ENCODE measurements around the gene RBM20. TPM values are rescaled to one million over a fixed set of nuclear protein-coding genes. Genes with fewer than 3 reads are reported as not detected.

Gene RBM20
- total and polyA plus RNA-seq, 2 of the 4 experiments (the other 2 are of a cell fraction): under 0.01 to 0.15 TPM

DNA sequence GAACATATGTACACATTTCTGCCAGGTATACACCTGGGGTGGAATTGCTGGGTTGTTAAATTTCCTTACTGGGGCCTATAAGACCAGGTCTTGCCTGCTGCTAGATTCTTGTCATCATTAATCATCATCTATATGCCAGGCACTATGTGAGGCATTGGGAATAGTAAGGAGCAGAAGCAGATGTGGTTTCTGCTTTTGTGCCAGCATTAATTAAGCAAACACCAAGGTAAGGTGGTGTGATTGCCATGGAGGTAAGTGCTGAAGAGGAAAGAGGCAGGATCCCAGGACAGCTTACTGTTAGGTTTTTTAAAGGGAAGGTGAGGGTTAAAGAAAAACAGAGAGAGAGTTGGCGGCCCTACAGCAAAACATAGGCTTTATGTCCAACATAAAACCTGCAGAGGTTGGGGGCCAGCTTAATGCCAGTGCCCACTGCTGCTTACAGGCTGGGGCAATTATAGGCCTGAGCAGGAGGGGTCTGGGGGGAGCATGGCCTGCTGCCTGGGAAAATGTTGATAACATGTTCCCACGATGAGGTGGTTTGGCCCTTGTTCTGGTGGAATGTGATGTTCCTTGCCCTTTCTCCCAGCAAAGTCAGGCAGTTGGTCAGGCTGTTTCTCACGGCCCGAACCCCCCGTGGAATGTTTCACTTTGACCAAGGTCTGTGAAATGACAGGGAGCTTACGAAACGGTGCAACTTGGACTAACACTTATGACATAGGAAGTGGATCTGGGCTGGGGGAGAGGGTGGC, 93.9 kb downstream of the RBM20 start:
- H2BK5ac ChIP-seq (ENCODE audit: low read depth, low read length, poor library complexity, severe bottlenecking): no peak overlapping the region
- no peaks in the 10 kb centered on the region for H3K9me1 ChIP-seq (ENCODE audit: insufficient read depth, low read length)
- 22% methylated on average over 1 of the region's 7 CpGs; no CpG with 5 or more reads in 1 of the 2 experiments for WGBS, 2 experiments (ENCODE audit: extremely low coverage in 2 of 2, insufficient read length in 1 of 2)
- TF ChIP-seq CEBPB (IDR thresholded peaks at IDR 0.05; ENCODE audit: low read depth, low read length) (peak; percentile 30; the same call in 1 of the 2 replicates), MAZ (IDR thresholded peaks at IDR 0.05; ENCODE audit: borderline replicate concordance, low read depth, low read length) (no peak), RCOR1 (IDR thresholded peaks at IDR 0.05; ENCODE audit: insufficient replicate concordance, low read length) (no peak), POLR2A (IDR thresholded peaks at IDR 0.05; ENCODE audit: low read depth, low read length) (no peak), FOS (IDR thresholded peaks at IDR 0.05; ENCODE audit: low read depth, low read length) (no peak)
- no peaks in the 10 kb centered on the region for H4K20me1 ChIP-seq (ENCODE audit: insufficient read depth, low read length)
- H3K9me3 ChIP-seq (ENCODE audit: control insufficient read depth, insufficient read depth, low read length): no peaks in the 10 kb centered on the region
- no peak overlapping the region for H2AK5ac ChIP-seq (ENCODE audit: low read depth, low read length)
- H3K18ac ChIP-seq (ENCODE audit: low read depth, low read length): no peak overlapping the region
- H4K8ac ChIP-seq (ENCODE audit: low read depth in 2 of 2, low read length in 2 of 2): no peak overlapping the region
- no peak overlapping the region for H4K91ac ChIP-seq (ENCODE audit: insufficient read depth, low read depth, low read length)
- no peak overlapping the region for H2BK120ac ChIP-seq (ENCODE audit: low read depth, low read length)
- no peak overlapping the region for H3K27ac ChIP-seq (ENCODE audit: insufficient read depth, low read length)
- H3K79me1 ChIP-seq (ENCODE audit: low read depth in 1 of 2, low read length in 2 of 2): no peaks in the 10 kb centered on the region
- no peak for ATAC-seq (ENCODE audit: low read depth)
- peak; percentile 64 for DNase-seq
- no peak overlapping the region for H3K4me3 ChIP-seq (ENCODE audit: insufficient read depth, low read depth, low read length)
- H3K4me1 ChIP-seq (ENCODE audit: control insufficient read depth, insufficient read depth, low read length): no peaks in the 10 kb centered on the region; the same call in 1 of the 2 replicates
- intact Hi-C loops (cut with micrococcal nuclease): no loop called here
- H3K27me3 ChIP-seq (ENCODE audit: control insufficient read depth, insufficient read depth, low read length): peaks cover 8% of the 10 kb centered on the region
- H2AFZ ChIP-seq (replicated peaks; ENCODE audit: low read length, poor library complexity): peak overlapping the region; percentile 23
- H3K23ac ChIP-seq (ENCODE audit: low read depth, low read length): no peak overlapping the region
- H2AK9ac ChIP-seq (replicated peaks; ENCODE audit: low read depth, low read length, poor library complexity): peak overlapping the region; percentile 52
- no peak overlapping the region for H3K4ac ChIP-seq (ENCODE audit: low read depth, low read length)
- no peak overlapping the region for H2BK20ac ChIP-seq (ENCODE audit: low read depth, low read length)
- no peak overlapping the region for H4K5ac ChIP-seq (ENCODE audit: low read depth, low read length)
- no peak overlapping the region for H3K9ac ChIP-seq (ENCODE audit: low read depth, low read length)
- dilution Hi-C loops (cut with HindIII; ENCODE audit: low sequenced_read_pairs, unreplicated experiment): no loop called here
- POLR2A ChIA-PET (ENCODE audit: unreplicated experiment): no interaction called here
- no peak overlapping the region for H2BK15ac ChIP-seq (ENCODE audit: low read depth, low read length)
- no peak overlapping the region for H3K56ac ChIP-seq (ENCODE audit: extremely low read depth, insufficient read depth, low read length)
- no peaks in the 10 kb centered on the region for H3K36me3 ChIP-seq (ENCODE audit: control insufficient read depth, insufficient read depth, low read length)
- CTCF ChIA-PET: no interaction called here
- BruUV-seq (replicated peaks): no TSS peak
- no peak overlapping the region for H3K14ac ChIP-seq (replicated peaks; ENCODE audit: low read depth, low read length)
- no peak overlapping the region for H3K4me2 ChIP-seq (ENCODE audit: low read depth, low read length)
- in situ Hi-C loops (cut with MboI; ENCODE audit: low sequenced_read_pairs): no loop called here
